GM21723 (cell line): ENCODE data around the gene GHDC.
"Not testable (repeated sequence)": the region's sequence is repeated elsewhere in the genome, so short reads cannot be mapped to it uniquely, and the experiment has no call there.

Experiments
- ATAC-seq: cut with Tn5 transposase; IDR thresholded peaks from one replicate; pipeline ENCODE4 v1.9.1; 2021; ENCODE audit warnings: mild to moderate bottlenecking, moderate library complexity; ENCODE audit not compliant: unreplicated experiment

The GHDC gene

DNA sequence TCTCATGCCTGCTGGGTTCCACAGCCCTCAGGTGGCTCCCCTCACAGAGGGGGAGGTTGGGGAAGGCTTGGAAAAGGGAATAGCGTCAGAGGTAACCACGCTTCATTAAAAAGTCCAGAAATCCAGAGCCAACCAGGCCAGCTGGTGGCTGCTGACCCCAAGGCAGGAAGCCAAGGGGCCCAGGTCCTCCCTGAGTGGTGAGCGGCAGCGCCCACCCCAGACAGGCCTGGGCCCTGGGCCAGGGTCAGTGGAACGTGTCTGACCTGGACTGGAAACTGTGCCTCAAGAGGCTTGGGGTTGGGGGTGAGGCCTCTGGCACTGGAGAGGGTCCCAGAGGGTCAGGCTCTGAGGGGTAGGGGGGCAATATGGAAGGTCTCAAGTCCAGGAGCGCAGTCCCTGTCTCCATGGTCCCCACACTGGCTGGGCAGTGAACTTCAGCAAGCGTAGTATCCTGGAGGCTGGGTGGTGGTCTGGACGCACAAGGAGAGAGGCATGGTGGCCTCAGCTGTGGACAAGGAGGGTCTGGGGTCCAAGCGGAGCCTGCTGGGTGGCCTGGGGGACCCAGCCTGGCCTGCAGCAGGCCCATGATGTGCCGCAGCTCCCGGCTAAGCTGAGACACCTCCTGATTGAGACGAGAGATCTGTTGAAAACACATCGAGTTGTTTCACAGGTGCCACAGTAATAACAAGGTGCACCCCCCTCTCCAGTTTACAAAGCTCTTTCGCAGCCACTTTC is 34.3 kb downstream of the GHDC start:
- ATAC-seq, result no peak

DNA sequence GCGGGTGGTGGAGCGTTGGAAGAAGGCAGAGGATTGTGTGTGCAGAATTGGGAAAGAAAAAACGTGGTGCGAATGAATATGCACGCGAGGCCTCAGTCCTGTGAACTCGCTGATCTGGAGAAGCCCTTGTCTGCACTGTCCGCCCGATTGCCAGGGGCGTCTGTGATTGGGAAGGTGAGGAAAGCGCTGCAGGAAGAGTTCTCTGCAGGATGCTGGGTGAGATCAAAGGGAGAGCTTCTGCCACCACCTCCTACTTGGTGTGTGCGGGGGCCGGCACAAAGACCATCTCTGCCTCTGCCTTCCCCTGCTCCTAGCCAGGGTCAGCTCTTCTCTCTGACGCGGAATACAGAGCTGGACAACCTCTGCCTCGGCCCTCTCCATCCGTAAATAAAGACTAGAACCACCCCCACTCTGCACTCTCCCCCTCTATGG is 38.7 kb downstream of the GHDC start:
- ATAC-seq, result no peak

DNA sequence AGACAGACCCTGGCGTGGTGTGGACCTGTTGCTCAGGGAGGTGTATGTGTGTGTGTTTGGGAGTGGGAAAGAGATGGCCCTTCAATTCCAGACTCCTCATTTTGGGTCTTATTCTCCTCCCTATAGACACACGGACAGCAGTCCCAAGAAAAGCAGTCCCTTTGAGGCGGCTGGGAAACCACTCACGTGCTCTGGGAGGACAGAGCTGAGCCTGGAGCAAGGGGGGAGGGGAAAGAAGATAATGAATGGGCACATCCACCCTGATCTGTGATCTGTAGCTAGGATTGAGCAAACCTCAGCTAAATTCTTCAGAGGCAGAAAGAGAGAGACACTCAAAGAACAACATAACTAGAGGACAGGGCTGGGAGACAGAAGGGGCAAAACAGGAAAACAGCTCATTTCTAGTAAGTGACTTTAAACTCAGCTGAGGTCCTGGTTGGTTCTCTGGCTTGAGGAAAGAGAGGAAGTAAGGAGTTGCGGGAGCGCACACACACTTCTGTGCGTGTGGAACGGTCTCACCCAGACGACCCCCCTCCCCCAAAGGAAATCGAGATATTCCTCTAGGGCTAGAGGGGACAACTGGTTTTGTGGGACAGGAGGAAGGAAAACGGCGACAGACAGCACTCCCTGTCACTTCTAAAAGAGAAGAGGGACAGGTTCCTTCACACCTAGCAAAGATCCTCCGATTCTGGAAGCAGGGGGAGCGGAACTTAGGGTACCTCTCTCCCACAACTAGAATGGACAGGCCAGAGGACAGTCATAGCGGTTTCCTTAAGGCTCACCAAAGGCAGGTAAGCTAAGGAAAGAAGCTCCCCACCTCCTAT is 40.2 kb downstream of the GHDC start:
- no peak for ATAC-seq

DNA sequence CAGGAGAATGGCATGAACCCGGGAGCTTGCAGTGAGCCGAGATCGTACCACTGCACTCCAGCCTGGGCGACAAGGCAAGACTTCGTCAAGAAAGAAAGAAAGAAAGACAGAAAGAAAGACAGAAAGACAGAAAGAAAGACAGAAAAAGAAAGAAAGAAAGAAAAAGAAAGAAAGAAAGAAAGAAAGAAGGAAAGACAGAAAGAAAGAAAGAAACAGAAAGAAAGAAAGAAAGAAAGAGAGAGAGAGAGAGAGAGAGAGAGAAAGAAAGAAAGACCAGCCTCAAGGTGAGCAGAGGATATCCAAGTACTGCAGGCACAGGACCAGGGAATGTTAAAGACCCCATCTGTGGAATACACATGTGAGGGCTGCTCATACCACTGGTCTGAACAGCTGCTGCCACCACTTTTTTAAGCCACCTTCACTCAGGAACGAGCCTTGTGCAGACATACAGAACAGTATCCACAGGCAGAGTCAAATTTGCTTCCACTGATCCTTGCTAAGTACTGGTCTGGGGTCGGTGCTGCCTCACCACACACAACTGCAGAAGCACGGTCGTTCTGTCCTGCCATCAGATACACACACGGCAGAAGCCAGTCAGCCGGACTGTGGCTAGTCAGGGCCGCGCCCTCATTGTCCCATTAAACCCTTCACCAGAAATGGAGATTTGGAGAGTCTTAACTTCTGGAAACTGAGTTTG is 47.2 kb downstream of the GHDC start:
- ATAC-seq, result no peak

DNA sequence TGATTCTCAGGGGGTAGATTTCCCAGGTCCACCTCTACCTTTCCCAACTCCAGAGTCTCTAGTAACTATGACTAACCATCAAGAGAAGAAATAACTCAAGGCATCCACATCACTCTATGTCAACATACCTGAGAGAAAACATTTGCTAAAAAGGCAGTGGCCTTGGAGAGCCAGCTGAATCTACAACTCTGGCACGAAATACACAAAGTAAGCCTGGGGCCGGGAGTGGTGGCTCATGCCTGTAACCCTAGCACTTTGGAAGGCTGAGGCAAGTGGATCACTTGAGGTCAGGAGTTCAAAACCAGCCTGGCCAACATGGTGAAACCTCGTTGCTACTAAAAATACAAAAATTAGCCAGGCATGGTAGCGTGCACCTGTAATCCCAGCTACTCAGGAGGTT is 51.2 kb downstream of the GHDC start:
- not testable (repeated sequence) for ATAC-seq

DNA sequence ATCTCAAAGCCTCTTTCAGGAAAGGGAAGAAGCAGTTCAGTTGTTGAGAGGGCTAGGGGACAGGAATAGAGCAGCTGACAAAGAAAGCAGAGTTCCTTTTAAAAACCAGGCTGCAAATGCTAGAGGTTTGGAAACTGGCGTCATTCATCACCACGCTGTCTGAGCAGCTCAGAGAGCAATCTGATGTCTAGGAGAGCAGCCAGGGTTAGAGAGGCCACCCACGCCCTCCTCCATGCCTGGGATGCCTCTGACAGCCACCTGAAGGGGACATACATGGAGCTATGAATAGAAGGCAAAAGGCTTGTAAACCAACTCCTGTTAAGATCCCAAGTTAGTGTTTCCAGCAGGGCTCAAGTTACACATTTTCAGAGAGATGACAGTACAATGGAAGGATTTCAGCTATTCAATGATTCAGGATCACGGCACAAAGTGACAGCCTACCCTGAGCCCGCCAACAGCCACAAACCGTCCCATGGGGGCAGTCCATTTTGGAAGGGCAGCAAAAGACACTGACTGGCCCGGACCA is 51.9 kb downstream of the GHDC start:
- no peak for ATAC-seq

DNA sequence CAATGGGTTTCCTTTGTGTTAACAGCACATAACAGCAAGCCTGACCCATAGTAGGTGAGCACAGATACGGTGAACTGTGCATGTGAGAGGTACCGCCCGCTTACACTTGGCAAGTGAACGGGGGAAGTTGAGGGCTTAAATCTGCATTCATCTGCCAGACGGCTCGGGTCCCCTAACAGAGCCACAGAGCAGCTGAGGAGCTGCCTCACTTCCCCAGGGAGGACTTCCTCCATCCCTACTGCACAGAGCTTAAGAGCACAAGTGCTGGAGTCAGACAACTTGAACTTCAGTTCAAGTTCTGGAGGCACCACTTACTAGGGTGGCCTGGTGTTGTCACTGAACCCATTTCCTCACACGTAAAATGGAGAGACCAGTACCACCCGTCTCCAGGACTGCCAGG is 52.9 kb downstream of the GHDC start:
- no peak for ATAC-seq

DNA sequence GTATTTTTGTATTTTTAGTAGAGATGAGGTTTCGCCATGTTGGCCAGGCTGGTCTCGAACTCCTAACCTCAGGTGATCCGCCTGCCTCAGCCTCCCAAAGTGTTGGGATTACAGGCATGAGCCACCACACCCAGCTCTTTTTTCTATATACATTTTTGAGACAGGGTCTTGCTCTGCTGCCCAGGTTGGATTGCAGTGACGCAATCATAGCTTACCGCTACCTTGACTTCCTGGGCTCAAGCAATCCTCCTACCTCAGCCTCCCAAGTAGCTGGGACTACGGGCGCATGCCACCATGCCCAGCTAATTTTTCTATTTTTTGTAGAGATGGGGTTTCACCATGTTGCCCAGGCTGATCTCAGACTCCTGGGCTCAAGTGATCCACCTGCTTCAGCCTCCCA is 53.6 kb downstream of the GHDC start:
- ATAC-seq, result not testable (repeated sequence)
